DND-41 (cell line): ENCODE measurements around the gene GPC6.

Experiments used
- EZH2 ChIP-seq: IDR thresholded peaks from 3 replicates; pipeline ENCODE4 v1.6.1; 2012; ENCODE audit warnings: borderline replicate concordance, low read depth, mild to moderate bottlenecking, moderate library complexity, low read length, inconsistent platforms; ENCODE audit not compliant: severe bottlenecking
- TF ChIP-seq, protein P1 (sequence below): IDR thresholded peaks from 2 replicates; pipeline ENCODE4 v1.5.1; 2012; ENCODE audit warnings: borderline replicate concordance, low read length, moderate library complexity, mild to moderate bottlenecking; ENCODE audit not compliant: poor library complexity, severe bottlenecking; ENCODE audit errors: extremely low read depth

GRCh38 chr13:93965587-93965986, 739.0 kb downstream of the GPC6 start:
- TF ChIP-seq, protein P1, sequence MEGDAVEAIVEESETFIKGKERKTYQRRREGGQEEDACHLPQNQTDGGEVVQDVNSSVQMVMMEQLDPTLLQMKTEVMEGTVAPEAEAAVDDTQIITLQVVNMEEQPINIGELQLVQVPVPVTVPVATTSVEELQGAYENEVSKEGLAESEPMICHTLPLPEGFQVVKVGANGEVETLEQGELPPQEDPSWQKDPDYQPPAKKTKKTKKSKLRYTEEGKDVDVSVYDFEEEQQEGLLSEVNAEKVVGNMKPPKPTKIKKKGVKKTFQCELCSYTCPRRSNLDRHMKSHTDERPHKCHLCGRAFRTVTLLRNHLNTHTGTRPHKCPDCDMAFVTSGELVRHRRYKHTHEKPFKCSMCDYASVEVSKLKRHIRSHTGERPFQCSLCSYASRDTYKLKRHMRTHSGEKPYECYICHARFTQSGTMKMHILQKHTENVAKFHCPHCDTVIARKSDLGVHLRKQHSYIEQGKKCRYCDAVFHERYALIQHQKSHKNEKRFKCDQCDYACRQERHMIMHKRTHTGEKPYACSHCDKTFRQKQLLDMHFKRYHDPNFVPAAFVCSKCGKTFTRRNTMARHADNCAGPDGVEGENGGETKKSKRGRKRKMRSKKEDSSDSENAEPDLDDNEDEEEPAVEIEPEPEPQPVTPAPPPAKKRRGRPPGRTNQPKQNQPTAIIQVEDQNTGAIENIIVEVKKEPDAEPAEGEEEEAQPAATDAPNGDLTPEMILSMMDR, result no peak
- TF ChIP-seq EZH2, result no peak
